Peyer's patch (tissue), 4 donors: ENCODE results near the gene P2RY8. TPM values are rescaled to one million over a fixed set of nuclear protein-coding genes. Genes with fewer than 3 reads are reported as not detected.

Experiments
- DNase-seq, 3 donors: peaks; one replicate each; pipeline ENCODE4 v3.0.0-alpha.2; 2017 to 2019
- H3K27ac ChIP-seq, 4 donors: fragments of 200-600 bp; sonication (generic); one replicate each; pipeline ENCODE4 v1.5.1; 2016 to 2019
- H3K27me3 ChIP-seq, 2 donors: fragments of 200-600 bp; sonication (generic); one replicate each; pipeline ENCODE4 v1.5.1; 2019
- H3K36me3 ChIP-seq, 3 donors: fragments of 200-600 bp; sonication (generic); one replicate each; pipeline ENCODE4 v1.5.1; 2016 to 2019
- H3K4me1 ChIP-seq, 4 donors: fragments of 200-600 bp; sonication (generic); one replicate each; pipeline ENCODE4 v1.5.1; 2016 to 2019
- H3K4me3 ChIP-seq, 4 donors: fragments of 200-600 bp; sonication (generic); 1 replicate in 3 of 4; 2 replicates in 1 of 4; pipeline ENCODE4 v1.5.1; 2016 to 2019; ENCODE audit warnings: mild to moderate bottlenecking in 1 of 4
- H3K9me3 ChIP-seq, 4 donors: fragments of 200-600 bp; sonication (generic); one replicate each; pipeline ENCODE4 v1.5.1; 2016 to 2019; ENCODE audit warnings: mild to moderate bottlenecking in 1 of 4
- CTCF ChIP-seq, 6 experiments: fragments of 450-650 bp in 4 of 6; fragments of 200-600 bp in 2 of 6; sonication (generic) in 1 of 6; IDR thresholded peaks; one replicate each; pipeline ENCODE4 v1.5.1; 2017 to 2019; ENCODE audit warnings: antibody characterized with exemption in 6 of 6, mild to moderate bottlenecking in 3 of 6, moderate library complexity in 1 of 6
- POLR2A ChIP-seq, 2 donors: fragments of 450-650 bp; IDR thresholded peaks; one replicate each; pipeline ENCODE4 v1.5.1; 2017; ENCODE audit warnings: antibody characterized with exemption in 2 of 2, mild to moderate bottlenecking in 2 of 2, moderate library complexity in 2 of 2
- total RNA-seq, 4 donors: library from RNA; depleted of rRNA; stranded (reverse); fragments of >200 nt; gene quantifications; one replicate each; pipeline ENCODE4 v1.1.0, GENCODE V29; 2016

P2RY8 gene
- total RNA-seq, 4 donors from 2014 or later: 0.35 to 5.8 (median 1.2) TPM

- Histone ChIP-seq H3K4me1 (no peaks in the 10 kb centered on the region), H3K27me3 (no peaks in the 10 kb centered on the region), H3K9me3 (no peaks in the 10 kb centered on the region), H3K36me3 (no peaks in the 10 kb centered on the region), H3K4me3 (no peak overlapping the region), H3K27ac (peak overlapping the region in 1 of 4 donors; percentile 25)
- DNase-seq: peak in 2 of 3 donors; percentile 13 to 36
- TF ChIP-seq POLR2A (IDR thresholded peaks at IDR 0.05) (no peak), CTCF (IDR thresholded peaks at IDR 0.05) (no peak)
Measured at GRCh38 chrX:1487401-1487800, 49.6 kb downstream of the P2RY8 start.

DNA sequence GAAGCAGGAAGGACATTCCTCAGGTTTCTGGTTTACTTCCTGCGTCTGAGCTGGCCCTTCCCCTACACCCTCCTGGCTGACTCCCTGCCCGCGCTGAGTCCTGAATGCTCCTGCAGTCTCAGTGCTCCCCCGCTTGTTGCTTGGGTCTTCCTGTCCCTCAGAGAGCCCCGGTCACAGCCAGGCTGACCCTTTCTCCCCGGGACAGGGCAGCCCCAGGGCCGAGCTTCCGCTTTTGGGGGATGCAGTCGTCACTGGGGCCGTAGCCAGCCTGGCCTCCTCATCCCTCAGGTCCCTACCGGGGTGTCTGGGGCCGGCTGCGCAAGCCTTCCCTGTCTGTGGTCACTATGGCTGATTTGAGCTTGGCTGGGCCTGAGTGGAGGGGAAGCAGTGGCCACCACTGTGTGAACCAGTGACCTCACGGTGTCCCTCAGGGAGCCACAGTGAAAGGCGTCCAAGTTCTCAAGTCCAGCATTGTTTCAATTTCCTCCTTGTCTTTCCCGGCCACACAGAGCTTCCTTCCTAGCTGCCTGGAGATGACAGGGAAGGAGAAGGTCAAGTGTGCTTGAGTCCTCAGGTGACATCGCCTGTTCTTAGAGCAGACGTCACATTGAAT, 50.1 kb downstream of the P2RY8 start:
- Histone ChIP-seq H3K9me3 (no peaks in the 10 kb centered on the region), H3K4me1 (no peaks in the 10 kb centered on the region), H3K27ac (peak overlapping the region in 3 of 4 donors; percentile 26 to 46 (median 32)), H3K27me3 (no peaks in the 10 kb centered on the region), H3K4me3 (no peak overlapping the region), H3K36me3 (no peaks in the 10 kb centered on the region)
- peak in 2 of 3 donors; percentile 15 to 54 for DNase-seq
- TF ChIP-seq POLR2A (IDR thresholded peaks at IDR 0.05) (no peak), CTCF (IDR thresholded peaks at IDR 0.05) (no peak)

- Histone ChIP-seq H3K9me3 (no peaks in the 10 kb centered on the region), H3K27me3 (no peaks in the 10 kb centered on the region), H3K4me1 (peaks cover 0 to 5% (median 0%) of the 10 kb centered on the region in 4 donors), H3K4me3 (no peak overlapping the region), H3K36me3 (no peaks in the 10 kb centered on the region), H3K27ac (peak overlapping the region in 2 of 4 donors; percentile 26 to 46)
- DNase-seq: no peak
- no peak for TF ChIP-seq CTCF (IDR thresholded peaks at IDR 0.05)
- no peak for TF ChIP-seq POLR2A (IDR thresholded peaks at IDR 0.05)
Measured at GRCh38 chrX:1486177-1486576, 50.8 kb downstream of the P2RY8 start.

- Histone ChIP-seq H3K36me3 (no peaks in the 10 kb centered on the region), H3K4me3 (no peak overlapping the region), H3K9me3 (no peaks in the 10 kb centered on the region), H3K4me1 (peaks cover 0 to 8% (median 0%) of the 10 kb centered on the region in 4 donors), H3K27ac (no peak overlapping the region), H3K27me3 (no peaks in the 10 kb centered on the region)
- TF ChIP-seq POLR2A (IDR thresholded peaks at IDR 0.05) (no peak), CTCF (IDR thresholded peaks at IDR 0.05) (no peak)
- DNase-seq: peak in 2 of 3 donors; percentile 14 to 27
Measured at GRCh38 chrX:1485033-1485432, 52.0 kb downstream of the P2RY8 start.

DNA sequence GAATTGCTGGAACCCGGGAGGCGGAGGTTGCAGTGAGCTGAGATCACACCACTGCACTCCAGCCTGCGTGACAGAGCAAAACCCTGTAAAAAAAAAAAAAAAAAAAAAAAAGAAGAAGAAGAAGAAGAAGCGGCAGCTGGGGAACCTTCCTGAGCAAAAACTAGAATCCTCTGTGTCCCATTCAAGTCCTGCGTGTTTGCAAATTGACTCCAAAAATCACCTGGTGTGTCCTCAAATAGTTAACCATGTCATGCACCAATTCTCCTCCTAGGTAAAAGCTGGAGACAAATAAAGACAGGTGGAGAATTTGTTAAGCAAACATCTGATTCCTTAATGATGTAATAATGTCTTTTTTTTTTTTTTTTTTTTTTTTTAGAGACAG, 52.4 kb downstream of the P2RY8 start:
- TF ChIP-seq CTCF (IDR thresholded peaks at IDR 0.05): no peak
- no peak for TF ChIP-seq POLR2A (IDR thresholded peaks at IDR 0.05)
- Histone ChIP-seq H3K27me3 (no peaks in the 10 kb centered on the region), H3K4me1 (peaks cover 0 to 8% (median 0%) of the 10 kb centered on the region in 4 donors), H3K27ac (no peak overlapping the region), H3K9me3 (no peaks in the 10 kb centered on the region), H3K36me3 (no peaks in the 10 kb centered on the region), H3K4me3 (no peak overlapping the region)
- DNase-seq: no peak
